NCI-H146 treated with DMSO at 0.1 percent for 48 hours (cell line): ENCODE measurements around the gene ACTR3.
A peak's percentile ranks its signal among the peaks of the same experiment; 100 is the strongest.

Experiments
- DNase-seq: peaks from one replicate; lab custom pipeline; 2025; ENCODE audit not compliant: unreplicated experiment; lab: John Stamatoyannopoulos, UW

ACTR3 gene

GRCh38 chr2:113963965-113964364 lies 74.1 kb downstream of the ACTR3 start:
- no peak for DNase-seq

GRCh38 chr2:113964436-113964835 lies 74.5 kb downstream of the ACTR3 start:
- no peak for DNase-seq

- DNase-seq = no peak
Observed at GRCh38 chr2:113965228-113965627, 75.3 kb downstream of the ACTR3 start.

- peak; percentile 45 for DNase-seq
Observed at GRCh38 chr2:113965644-113966043, 75.8 kb downstream of the ACTR3 start.

GRCh38 chr2:113966171-113966570 lies 76.3 kb downstream of the ACTR3 start:
- no peak for DNase-seq

GRCh38 chr2:113966832-113967231 lies 76.9 kb downstream of the ACTR3 start:
- DNase-seq = no peak

- no peak for DNase-seq
Observed at GRCh38 chr2:113967272-113967671, 77.4 kb downstream of the ACTR3 start.

- no peak for DNase-seq
Observed at GRCh38 chr2:113972766-113973165, 82.9 kb downstream of the ACTR3 start.

GRCh38 chr2:113973810-113974209 lies 83.9 kb downstream of the ACTR3 start:
- DNase-seq = no peak

GRCh38 chr2:113974727-113975126 lies 84.8 kb downstream of the ACTR3 start:
- DNase-seq = no peak

GRCh38 chr2:113976277-113976928 lies 86.5 kb downstream of the ACTR3 start:
- no peak for DNase-seq

GRCh38 chr2:113977060-113977659 lies 87.3 kb downstream of the ACTR3 start:
- DNase-seq = peak; percentile 21

GRCh38 chr2:113977660-113978523 lies 88.0 kb downstream of the ACTR3 start:
- peak; percentile 27 for DNase-seq

- no peak for DNase-seq
Observed at GRCh38 chr2:113978524-113979190, 88.8 kb downstream of the ACTR3 start.

- no peak for DNase-seq
Observed at GRCh38 chr2:113979191-113980128, 89.6 kb downstream of the ACTR3 start.

GRCh38 chr2:113980946-113981345 lies 91.1 kb downstream of the ACTR3 start:
- DNase-seq = no peak

GRCh38 chr2:113981404-113982134 lies 91.7 kb downstream of the ACTR3 start:
- no peak for DNase-seq

- no peak for DNase-seq
Observed at GRCh38 chr2:113985554-113986397, 95.9 kb downstream of the ACTR3 start.
